ENCODE data around the gene ISYNA1.

- peak; percentile 83 to 92 for TF ChIP-seq POLR2AphosphoS5 (IDR thresholded peaks at IDR 0.05)
- TF ChIP-seq, protein P1, sequence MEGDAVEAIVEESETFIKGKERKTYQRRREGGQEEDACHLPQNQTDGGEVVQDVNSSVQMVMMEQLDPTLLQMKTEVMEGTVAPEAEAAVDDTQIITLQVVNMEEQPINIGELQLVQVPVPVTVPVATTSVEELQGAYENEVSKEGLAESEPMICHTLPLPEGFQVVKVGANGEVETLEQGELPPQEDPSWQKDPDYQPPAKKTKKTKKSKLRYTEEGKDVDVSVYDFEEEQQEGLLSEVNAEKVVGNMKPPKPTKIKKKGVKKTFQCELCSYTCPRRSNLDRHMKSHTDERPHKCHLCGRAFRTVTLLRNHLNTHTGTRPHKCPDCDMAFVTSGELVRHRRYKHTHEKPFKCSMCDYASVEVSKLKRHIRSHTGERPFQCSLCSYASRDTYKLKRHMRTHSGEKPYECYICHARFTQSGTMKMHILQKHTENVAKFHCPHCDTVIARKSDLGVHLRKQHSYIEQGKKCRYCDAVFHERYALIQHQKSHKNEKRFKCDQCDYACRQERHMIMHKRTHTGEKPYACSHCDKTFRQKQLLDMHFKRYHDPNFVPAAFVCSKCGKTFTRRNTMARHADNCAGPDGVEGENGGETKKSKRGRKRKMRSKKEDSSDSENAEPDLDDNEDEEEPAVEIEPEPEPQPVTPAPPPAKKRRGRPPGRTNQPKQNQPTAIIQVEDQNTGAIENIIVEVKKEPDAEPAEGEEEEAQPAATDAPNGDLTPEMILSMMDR (IDR thresholded peaks at IDR 0.05), result no peak
These were observed 26.7 kb upstream of the ISYNA1 start for GRCh38 chr19:18464646-18465045.

Measured in esophagus muscularis mucosa (tissue), 3 donors.